ENCODE measurements around the gene PPIL3.
"Not testable (repeated sequence)": the region's sequence is repeated elsewhere in the genome, so short reads cannot be mapped to it uniquely, and the experiment has no call there.

PPIL3 gene

GRCh38 chr2:200888704-200889625 is at the start of gene PPIL3, which contains the start of gene NIF3L1:
TSS of gene PPIL3 (minus strand) at chr2:200889077. CDS start at chr2:200887615, 1,462 bp downstream.
TSS of gene NIF3L1 (plus strand) at chr2:200889371. CDS start at chr2:200891944, 2,573 bp downstream.
- peak; percentile 90 for DNase-seq (ENCODE audit: low spot score)

- no peak for DNase-seq (ENCODE audit: low spot score)
Observed at GRCh38 chr2:200930947-200931626, 42.2 kb upstream of the PPIL3 start.

GRCh38 chr2:200929334-200930249 is 40.7 kb upstream of the PPIL3 start:
- DNase-seq (ENCODE audit: low spot score): no peak

GRCh38 chr2:200922439-200922838 is 33.6 kb upstream of the PPIL3 start:
- DNase-seq (ENCODE audit: low spot score): no peak

- no peak for DNase-seq (ENCODE audit: low spot score)
Observed at GRCh38 chr2:200913654-200914053, 24.8 kb upstream of the PPIL3 start.

- no peak for DNase-seq (ENCODE audit: low spot score)
Observed at GRCh38 chr2:200909958-200910357, 21.1 kb upstream of the PPIL3 start.

- DNase-seq (ENCODE audit: low spot score): peak; percentile 70
Observed at GRCh38 chr2:200905618-200906296, 16.9 kb upstream of the PPIL3 start.

- peak; percentile 78 for DNase-seq (ENCODE audit: low spot score)
Observed at GRCh38 chr2:200901459-200902072, 12.7 kb upstream of the PPIL3 start.

GRCh38 chr2:200899482-200899881 is 10.6 kb upstream of the PPIL3 start:
- DNase-seq (ENCODE audit: low spot score): no peak

GRCh38 chr2:200881715-200882249 is 7.1 kb downstream of the PPIL3 start:
- not testable (repeated sequence) for DNase-seq (ENCODE audit: low spot score)

GRCh38 chr2:200878289-200878880 is 10.5 kb downstream of the PPIL3 start:
- DNase-seq (ENCODE audit: low spot score): no peak

- no peak for DNase-seq (ENCODE audit: low spot score)
Observed at GRCh38 chr2:200877443-200877842, 11.4 kb downstream of the PPIL3 start.

- DNase-seq (ENCODE audit: low spot score): no peak
Observed at GRCh38 chr2:200873560-200873959, 15.3 kb downstream of the PPIL3 start.

- no peak for DNase-seq (ENCODE audit: low spot score)
Observed at GRCh38 chr2:200871151-200871550, 17.7 kb downstream of the PPIL3 start.

- no peak for DNase-seq (ENCODE audit: low spot score)
Observed at GRCh38 chr2:200869014-200869413, 19.9 kb downstream of the PPIL3 start.

- DNase-seq (ENCODE audit: low spot score): peak; percentile 95
Observed at GRCh38 chr2:200864176-200865034, 24.5 kb downstream of the PPIL3 start, which contains the start of gene CLK1. TSS of gene CLK1 (minus strand) at chr2:200864658. CDS start at chr2:200861862, 2,796 bp downstream.

- peak; percentile 15 for DNase-seq (ENCODE audit: low spot score)
Observed at GRCh38 chr2:200863782-200864175, 25.1 kb downstream of the PPIL3 start.

- DNase-seq (ENCODE audit: low spot score): no peak
Observed at GRCh38 chr2:200862532-200863000, 26.3 kb downstream of the PPIL3 start.

GRCh38 chr2:200861617-200862155 is 27.2 kb downstream of the PPIL3 start:
- no peak for DNase-seq (ENCODE audit: low spot score)
